Stimulated activated CD4-positive, alpha-beta T cell treated with anti-CD3 and anti-CD28 coated beads, Interleukin-2, amount 100 ng/mL, for 24 hours (primary cell): Measurements from ENCODE around the gene CUTA.
"Not testable (repeated sequence)": the region's sequence is repeated elsewhere in the genome, so short reads cannot be mapped to it uniquely, and the experiment has no call there.

Source experiments
- DNase-seq, 2 donors: peaks; one replicate each; pipeline ENCODE4 v3.0.0-alpha.2; 2020

CUTA gene

DNA sequence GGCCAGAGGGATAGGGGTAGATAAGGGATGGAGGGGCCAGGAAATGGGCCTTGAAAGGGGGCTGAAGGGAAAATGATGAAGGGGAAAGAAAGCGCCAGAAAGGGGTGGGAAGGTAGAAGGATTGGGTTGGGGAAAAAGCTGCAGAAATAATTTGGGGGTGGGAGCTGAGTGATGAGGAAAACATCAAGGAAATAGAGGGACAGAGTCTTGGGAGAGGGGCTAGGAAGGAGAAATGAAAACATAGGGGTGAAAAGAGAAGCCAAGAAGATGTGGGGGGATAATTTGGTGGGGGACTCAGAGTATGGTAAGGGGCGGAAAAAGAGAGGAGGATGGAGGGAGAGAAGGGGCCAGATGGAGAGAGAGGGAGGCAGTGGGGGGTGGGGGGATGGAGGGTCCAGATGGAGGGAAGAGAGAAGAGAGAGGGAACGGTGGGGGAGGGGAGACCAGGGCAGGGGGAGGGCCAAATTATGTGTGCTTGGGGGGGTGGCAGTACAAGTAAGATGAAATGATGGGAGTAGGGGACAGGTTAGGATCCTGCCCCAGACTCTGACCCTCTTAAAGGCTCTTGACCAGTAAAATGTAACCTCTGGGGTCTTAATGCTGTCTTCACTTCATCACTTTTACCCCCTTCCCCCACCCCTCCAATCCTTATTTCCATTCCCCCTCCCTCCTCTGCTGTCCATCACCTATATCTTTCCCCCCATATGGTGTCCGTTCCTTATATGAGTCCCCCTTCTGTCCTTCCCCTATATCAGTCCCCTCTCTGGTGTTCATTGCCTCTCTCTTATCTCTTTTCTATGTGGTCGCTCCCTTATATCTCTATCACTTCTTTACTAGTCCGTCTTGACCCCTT lies 2.8 kb upstream of the CUTA start:
- DNase-seq = no peak

DNA sequence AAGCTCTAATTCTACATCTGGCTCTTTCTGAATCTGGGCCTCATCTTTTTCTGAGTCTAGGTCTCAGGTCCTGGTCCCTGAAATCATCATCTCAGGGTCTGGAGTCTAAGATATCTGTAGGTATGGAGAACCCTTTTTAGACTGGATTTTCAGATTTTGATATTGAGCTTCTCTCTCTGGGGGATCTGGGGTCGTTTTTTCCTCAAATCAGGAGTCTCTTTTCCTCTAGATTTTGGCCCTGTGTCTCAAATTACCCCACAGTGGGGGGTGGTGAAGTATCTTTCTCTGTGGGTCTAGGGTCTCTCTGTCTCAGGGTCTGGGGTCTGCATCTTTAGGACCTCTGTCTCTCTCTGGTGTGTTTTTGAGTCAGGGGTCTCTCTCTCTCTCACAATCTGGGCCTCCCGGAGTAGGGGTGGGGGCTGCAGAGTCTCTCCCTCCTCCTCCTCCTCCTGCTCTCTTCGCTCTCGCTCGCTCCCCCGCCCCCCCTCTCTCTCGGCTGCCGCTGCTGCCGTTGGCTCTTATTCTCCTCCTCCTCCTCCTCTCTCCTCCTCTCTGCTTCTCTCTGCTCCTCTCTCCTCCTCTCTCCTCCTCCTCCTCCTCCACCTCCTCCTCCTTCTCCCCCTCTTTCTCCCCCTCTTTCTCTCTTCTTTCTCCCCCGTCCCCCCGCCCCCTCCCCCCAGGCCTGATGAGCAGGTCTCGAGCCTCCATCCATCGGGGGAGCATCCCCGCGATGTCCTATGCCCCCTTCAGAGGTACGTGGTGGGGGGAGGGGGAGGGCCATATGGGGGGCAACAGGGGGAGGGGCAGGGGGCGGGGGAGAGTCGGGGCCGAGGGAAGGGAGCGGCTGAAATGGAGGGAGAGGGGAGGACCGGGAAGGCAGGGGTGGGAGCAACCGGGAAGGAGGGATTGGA lies 1.9 kb upstream of the CUTA start, which contains the start of gene SYNGAP1:
SYNGAP1 (plus strand) TSS at position 486 of the 911 bp plus-strand sequence; CDS start at position 686, 200 bp downstream.
- peak; percentile 64 for DNase-seq

DNA sequence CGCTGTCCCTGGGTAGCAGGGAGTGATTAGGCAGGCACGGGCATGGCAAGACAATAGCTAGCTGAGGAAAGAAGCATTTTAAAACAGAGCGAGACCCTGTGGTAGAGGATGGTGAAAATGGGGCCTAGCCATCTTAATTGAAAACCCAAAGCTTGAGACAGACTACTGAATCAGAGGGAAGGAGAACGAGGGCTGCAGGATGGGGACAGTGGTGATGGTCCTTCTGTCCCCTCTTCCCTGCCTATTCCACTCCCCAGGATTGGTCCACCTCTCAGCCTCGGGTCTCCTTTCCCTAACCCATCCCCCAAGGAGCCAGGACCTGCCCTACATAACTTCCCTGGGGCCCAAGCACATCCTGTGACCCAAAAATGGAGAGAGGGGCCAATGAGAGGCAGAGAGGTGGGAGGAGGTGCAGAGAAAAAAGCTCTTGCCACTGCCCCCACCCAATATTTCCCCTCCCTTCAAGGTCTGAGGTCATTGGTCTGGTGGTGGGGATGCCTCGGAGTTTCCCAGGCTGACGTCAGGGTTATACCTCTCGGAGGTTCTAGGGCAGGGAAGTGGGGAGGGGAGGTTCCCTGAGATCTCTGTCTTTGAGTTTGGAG lies 884 bp upstream of the CUTA start:
- DNase-seq = peak; percentile 56 to 61

DNA sequence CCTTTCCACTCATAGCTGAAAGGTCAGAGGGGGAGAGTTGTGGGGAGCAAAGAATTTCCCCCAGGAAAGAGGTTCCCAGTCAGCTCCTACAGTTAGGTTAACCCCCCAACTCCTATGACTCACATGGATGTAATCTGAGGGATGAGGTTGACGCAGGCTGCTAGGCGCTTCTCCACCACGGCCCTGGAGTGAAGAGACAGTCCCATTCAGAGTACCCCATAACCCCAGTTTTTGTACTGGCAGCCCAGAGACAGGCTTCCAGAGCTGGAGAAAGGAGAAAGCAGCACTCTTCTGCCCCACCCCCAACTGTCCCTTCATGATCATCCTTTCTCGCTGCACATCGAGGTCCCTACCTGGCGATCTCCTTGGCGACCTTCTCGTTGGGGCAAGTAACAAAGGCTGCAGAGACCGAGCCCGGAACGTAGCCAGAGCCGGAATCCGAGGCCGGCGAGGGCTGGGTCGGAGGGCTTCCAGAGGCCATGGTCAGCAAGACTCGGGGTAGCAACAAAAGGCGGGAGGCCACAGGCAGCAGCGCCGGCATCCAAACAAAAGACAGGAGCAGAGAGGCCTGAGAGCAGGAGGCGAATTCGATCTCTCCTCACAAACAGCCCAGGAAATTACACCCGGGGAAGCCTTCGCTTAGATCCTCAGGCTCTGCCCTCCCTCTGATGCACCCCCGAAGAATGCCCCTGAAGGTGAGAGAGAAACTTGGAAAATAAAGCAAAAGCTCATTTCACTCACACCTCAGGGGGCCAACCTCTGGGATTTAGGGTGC lies 592 bp downstream of the CUTA start:
- DNase-seq = no peak

DNA sequence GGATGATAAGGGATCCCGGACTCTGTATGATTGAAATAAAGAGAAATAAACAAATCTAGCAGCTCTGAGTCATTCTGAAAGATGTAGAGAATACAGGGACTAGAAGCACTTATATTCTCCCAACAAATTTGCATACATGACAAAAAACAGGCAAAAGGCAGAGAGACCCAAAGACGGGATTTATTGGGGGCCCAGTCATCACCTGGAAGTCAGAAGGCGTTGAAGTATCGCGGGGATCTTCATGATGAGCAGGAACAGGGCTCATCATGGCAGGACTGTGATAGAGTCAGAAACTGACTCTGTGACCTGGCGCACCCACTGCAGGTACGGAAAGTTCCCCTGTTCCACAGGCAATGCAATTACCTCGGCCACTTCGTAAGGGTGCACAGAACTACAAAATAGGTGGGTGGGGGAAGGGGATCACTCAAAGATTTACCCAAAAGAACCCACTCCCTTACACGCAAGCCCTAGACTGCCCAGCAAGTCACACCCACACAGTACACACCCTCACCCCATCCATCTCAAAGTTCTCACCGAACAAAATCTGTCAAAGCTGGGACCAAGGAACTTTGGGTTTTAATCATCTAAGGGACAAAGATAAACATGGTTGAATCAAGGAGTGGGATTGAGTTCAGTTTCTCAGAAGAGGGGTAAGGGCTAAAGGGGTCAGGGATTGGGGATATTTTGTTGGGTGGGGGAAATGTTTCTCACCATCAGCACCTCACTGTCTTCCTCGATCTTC lies 1.4 kb downstream of the CUTA start:
- DNase-seq = peak in 1 of 2 donors; percentile 49

DNA sequence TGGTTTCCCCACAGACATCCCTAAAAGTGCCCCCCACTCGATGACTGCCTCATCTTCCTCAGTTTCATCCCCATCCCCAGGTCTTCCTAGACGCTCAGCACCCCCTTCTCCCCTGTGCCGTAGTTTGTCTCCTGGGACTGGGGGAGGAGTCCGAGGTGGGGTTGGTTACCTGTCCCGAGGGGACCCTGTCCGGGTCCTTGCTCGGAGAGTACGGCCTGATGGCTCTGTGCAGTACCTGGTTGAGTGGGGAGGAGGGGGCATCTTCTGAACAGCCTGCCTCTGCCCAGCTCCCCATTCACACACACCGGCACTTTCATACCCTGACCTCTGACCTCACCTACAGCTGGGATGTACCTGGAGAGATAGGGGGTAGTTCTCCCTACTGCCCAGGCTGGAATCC lies 2.1 kb downstream of the CUTA start:
- no peak for DNase-seq

DNA sequence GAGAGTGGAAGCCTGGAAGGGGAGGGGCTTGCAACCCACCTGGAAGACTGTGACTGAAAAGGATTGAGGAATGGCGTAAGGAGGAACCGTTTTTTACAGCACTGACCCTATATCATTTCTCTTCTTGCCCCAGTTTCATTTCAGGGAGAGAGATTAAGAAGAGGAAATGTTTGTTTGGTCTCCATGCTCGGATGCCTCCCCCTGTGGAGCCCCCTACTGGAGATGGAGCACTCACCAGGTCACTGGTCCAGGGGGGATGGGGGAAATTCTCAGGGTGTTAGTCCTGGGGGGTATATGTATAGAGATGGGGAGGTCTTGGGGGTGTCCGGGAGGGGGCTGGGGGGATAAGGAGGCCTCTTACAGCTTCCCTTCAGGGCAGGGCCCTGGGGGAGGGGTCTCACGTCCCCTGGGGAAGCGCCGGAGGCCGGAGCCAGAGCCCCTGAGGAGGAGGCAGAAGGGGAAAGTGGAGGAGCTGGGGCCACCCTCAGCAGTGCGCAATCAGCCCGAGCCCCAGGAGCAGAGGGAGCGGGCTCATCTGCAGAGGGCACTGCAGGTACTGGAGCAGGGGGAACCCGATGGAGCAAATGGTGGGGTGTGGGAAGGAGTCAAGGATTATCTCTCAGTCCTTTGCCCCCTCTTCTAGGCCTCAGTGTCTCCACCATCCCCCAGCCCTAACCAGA lies 3.2 kb downstream of the CUTA start:
- DNase-seq = no peak

DNA sequence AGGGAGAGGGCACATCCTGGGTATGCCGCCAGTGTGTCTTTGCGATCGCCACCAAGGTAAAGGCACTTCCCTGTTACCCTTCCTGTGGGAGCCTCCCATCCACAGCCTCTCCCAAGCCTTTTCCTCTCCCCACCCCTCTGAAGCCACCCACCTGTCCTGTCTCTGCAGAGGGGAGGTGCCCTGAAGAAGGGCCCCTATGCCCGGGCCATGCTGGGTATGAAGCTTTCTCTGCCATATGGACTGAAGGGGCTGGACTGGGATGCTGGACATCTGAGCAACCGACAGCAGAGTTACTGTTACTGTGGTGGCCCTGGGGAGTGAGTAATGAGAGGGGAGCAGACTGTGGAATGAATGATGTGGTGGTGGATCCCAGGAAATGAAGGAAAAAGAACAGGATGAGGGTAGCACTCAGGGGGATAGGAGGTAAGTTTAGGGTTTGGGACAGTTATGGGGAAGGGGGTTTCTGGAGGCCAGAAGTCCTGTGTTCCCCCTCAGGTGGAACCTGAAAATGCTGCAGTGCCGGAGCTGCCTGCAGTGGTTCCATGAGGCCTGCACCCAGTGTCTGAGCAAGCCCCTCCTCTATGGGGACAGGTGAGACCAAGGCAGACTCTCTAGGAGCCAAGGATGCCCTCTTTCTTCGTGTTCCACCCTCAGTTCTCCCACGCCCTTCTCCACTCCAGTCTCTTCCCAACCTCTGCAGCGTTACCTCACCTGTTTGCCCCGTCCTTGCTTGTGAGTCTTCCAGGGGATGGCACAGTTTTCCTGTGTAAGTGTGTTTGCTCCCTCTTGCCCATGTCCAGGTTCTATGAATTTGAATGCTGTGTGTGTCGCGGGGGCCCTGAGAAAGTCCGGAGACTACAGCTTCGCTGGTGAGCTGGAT lies 4.4 kb downstream of the CUTA start:
- no peak for DNase-seq

DNA sequence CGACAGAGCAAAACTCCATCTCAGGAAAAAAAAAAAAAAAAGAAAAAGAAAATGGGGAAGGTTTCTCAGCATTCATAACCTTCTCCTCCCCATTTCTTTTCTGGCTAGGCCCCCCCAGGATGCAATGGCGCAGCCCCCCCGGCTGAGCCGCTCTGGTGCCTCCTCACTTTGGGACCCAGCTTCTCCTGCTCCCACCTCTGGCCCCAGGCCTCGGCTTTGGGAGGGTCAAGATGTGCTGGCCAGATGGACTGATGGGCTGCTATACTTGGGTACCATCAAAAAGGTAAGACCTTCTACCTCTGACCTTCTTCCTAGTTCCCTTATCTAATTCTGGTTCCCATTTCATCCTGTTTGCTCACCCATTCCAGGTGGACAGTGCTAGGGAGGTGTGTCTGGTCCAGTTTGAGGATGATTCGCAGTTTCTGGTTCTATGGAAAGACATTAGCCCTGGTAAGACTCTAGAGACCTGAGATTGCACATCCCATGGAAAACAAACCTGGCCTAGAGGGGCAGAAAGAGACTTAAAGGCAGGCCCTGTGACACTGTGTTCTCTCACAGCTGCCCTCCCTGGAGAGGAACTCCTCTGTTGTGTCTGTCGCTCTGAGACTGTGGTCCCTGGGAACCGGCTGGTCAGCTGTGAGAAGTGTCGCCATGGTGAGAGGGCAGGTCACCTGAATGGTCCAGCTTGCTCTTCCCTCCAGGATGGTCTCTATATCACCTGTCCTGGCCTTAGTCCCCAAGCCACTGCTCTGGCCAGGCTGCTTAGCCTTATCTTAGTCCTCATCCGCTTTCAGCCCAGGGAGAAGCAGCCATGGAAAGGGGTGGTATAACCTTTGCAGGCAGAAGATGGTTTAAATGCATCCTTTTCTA lies 5.5 kb downstream of the CUTA start:
- DNase-seq = no peak

DNA sequence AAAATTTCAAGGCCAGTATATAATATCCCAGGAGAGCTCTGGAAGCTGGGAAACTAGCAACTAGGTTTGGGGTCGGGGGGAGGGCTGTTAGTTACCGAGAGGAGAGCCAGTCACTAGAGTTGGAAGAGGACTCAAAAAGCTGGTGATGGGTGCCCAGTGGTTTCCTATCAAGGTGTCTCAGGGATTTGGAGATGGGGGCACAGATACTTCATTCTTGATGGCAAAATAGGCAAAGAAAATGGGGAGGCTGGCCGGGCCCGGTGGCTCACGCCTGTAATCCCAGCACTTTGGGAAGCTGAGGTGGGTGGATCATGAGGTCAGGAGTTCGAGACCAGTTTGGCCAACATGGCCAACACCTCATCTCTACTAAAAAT lies 6.3 kb downstream of the CUTA start:
- DNase-seq = no peak

DNA sequence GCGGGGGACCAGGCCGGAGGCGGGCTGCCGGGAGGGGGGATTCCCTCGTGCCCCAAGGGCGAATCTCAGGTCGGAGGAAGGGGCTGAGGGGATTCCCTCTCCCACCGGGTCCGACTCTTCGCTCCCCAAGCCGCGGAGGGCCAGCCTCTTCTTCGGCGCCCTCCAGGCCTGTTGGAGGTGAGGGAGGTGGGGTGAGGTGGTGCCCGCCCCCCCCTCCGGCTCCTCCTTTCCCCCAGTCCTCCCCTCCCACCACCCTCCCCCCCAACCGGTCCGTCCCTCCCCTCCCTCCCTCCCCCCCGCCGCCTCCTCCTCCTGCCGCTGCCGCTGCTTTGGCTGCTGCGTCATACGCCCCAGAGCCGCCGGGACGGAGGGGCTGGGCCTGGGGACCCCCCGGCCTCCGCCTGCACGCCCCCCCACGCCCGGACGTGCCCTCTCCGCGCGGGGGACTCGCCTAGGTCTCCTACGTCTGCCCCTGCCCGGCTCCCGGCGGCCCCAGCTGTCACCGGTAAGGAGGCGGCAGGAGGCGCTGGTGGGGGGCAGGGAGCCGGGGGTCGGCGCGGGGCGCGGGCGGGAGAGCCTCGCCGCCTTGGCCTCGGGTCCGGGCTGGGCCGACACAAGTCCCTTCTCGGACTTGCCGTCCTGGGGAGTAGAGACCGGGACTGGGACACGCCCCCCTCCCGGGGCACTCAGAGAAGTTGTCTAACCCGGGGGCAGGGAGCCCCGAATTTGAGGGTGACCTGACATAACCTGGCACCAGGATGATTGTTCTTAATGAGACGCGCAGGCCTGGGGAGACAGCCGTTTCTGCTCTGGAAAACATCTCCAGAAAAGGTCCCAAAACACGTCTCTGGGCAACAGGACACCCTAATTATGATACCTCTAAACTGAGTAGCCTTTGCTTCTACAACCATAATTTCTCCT lies 6.9 kb downstream of the CUTA start, which contains the start of gene PHF1:
PHF1 (plus strand) TSS at position 304 of the 921 bp plus-strand sequence. CDS start 1,250 bp downstream, outside the sequence.
- DNase-seq = peak in 1 of 2 donors; percentile 49

DNA sequence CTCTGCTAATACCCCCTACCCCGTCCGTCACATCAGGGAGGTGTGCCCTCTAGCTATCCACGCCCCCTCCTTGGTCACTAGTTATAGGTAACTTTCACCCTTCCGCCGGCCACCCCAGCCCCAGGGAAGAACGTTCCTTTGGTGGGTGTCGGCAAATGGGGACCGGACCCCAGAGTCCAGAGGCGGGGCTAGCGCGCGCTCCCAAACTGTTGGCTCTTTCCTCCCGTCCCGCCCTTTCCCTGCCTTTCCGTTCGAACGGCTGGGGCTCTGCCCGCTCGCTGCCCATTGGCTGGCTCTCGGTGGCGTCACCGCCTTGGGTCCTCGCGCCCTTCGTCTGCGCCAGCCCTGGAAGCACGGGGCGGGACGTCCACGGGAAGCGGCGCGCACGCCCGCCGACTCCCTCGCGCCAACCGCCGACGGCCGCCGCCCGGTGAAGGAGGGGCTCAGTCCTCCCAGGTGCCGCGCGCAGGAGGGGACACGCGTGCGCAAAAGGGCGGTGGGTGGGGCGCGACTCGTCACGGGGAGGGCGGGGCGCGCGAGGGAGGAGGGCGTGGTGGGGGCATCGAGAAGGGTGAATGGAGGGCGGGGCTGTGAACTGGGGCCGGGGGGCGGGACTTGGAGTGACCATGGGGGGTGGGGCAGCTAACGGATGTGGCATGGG lies 7.7 kb downstream of the CUTA start:
- DNase-seq = peak; percentile 97

DNA sequence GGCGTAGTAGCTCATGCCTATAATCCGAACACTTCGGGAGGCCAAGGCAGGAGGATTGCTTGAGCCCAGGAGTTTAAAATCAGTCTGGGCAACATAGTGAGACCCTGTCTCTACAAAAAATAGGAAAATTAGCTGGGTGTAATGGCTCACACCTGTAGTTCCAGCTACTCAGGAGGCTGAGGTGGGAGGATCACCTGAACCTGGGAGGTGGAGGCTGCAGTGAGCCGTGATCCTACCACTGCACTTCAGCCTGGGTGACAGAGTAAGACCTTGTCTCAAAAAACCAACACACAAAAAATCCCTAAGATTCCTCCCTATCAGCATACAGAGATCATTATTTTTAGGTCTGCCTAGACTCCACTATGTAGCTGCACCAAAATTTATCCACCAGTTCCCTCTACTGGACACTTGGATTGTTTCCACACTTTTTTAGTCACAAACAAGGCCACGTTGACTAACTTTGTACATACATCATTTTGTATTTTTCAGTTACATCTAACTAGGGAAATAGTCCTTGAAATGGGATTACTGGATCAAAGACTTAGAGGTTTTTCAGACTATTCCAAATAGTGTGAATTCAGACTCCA lies 10.7 kb downstream of the CUTA start:
- DNase-seq = no peak

DNA sequence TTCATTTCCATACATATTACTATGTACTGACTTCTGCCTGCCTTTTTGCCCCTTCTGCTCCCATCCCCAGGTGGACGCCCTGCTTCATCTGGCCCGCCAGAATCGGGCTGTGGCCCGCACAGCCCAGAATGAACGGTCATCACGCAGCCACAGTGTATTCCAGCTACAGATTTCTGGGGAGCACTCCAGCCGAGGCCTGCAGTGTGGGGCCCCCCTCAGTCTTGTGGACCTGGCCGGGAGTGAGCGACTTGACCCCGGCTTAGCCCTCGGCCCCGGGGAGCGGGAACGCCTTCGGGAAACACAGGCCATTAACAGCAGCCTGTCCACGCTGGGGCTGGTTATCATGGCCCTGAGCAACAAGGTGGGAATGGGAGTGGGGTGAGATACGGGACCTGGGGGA lies 11.8 kb downstream of the CUTA start:
- DNase-seq = no peak

DNA sequence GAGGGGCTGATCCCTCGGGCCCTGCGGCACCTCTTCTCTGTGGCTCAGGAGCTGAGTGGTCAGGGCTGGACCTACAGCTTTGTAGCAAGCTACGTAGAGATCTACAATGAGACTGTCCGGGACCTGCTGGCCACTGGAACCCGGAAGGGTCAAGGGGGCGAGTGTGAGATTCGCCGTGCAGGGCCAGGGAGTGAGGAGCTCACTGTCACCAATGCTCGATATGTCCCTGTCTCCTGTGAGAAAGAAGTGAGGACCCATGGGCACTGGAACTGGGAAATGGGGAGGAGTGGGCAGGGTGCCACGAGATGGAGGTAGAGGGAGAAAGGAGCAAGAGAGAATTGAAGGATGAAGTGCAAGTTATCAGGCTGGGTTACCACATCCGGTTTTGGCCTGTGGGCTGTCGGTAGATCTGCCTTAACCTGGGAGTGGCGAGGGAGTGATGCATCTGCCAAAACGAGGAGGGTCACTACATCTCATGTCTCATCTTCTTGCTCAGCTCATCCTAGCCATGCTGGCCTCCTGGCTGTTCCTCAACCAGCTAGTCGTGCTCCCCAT lies 12.4 kb downstream of the CUTA start:
- no peak for DNase-seq

DNA sequence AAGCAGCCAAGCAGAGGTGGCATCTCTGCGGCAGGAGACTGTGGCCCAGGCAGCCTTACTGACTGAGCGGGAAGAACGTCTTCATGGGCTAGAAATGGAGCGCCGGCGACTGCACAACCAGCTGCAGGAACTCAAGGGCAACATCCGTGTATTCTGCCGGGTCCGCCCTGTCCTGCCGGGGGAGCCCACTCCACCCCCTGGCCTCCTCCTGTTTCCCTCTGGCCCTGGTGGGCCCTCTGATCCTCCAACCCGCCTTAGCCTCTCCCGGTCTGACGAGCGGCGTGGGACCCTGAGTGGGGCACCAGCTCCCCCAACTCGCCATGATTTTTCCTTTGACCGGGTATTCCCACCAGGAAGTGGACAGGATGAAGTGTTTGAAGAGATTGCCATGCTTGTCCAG lies 13.0 kb downstream of the CUTA start:
- no peak for DNase-seq

DNA sequence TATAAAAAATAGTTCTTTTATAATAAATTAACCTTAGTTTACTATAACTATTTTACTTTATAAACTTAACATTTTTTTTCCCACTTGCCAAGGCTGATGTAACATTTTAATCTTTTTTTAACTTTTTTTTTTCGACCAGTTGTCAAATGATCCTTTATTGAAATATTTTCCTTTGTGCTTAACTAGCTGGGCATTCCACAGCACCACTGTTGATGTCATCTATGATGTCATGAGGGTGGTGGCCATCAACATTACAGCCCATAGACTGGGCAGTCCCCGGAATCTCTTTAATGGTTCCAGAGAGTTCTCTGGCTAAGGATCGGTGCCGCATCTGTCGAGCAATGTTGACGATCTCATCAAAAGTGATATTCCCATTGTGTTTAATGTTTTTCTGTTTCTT lies 18.0 kb downstream of the CUTA start:
- DNase-seq = not testable (repeated sequence)
